HG02571 (cell line): ENCODE results near the gene ZFYVE16.
A peak's percentile ranks its signal among the peaks of the same experiment; 100 is the strongest.
"Not testable (repeated sequence)": the region's sequence is repeated elsewhere in the genome, so short reads cannot be mapped to it uniquely, and the experiment has no call there.

ENCODE experiments used
- ATAC-seq: cut with Tn5 transposase; IDR thresholded peaks from one replicate; pipeline ENCODE4 v1.9.1; 2021; ENCODE audit warnings: mild to moderate bottlenecking, moderate library complexity; ENCODE audit not compliant: unreplicated experiment

The ZFYVE16 gene

DNA sequence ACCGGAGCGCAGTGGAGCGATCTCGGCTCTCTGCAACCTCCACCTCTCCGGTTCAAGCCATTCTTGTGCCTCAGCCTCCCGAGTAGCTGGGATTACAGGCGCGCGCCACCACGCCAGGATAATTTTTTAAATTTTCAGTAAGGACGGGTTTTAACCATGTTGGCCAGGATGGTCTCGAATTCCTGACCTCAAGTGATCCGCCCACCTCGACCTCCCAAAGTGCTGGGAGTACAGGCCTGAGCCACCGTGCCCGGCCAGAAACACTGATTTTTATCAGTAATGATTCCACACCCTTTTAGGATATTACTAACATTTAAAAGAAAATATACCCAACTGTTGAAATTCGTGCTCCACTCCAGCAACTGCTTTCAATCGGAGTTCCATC, 79.6 kb downstream of the ZFYVE16 start:
- ATAC-seq: no peak

- ATAC-seq: peak; percentile 83
Observed at GRCh38 chr5:80487829-80488721, 80.2 kb downstream of the ZFYVE16 start, which contains the start of gene FAM151B. Gene FAM151B, plus strand, starts transcription at chr5:80488100. Its CDS starts 24 bp downstream, at chr5:80488124.

DNA sequence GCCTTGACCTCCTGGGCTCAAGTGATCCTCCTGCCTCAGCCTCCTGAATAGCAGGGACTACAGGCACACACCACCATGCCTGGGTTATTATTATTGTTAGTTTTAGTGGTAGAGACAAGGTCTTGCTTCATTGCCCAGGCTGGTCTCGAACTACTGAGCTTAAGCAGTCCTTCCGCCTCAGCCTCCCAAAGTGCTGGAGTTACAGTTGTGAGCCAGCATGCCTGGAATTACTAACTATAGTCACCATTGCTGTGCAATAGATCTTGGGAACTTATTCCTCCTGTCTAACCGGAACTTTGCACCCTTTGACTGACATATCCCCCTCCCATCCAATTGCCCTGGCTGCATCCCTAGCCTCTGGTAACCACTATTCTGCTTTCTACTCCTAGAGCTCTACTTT, 83.4 kb downstream of the ZFYVE16 start:
- ATAC-seq: no peak

- ATAC-seq: no peak
Observed at GRCh38 chr5:80492741-80493140, 84.9 kb downstream of the ZFYVE16 start.

GRCh38 chr5:80493443-80493842, 85.6 kb downstream of the ZFYVE16 start:
- not testable (repeated sequence) for ATAC-seq

DNA sequence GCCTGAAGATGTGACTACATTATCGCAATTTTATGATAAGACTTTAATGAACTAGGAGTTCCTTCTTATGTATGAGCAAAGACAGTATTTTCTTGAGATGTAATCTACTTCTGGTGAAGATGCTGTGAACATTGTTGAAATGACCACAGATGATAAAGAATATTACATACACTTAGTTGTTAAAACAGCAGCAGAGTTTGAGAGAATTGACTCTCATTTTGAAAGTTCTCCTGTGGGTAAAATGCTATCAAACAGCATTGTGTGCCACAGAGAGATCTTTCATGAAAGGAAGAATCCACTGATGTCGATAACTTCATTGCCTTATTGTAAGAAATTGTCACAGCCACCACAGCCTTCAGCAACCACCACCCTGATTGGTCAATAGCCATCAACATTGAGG, 88.0 kb downstream of the ZFYVE16 start:
- no peak for ATAC-seq

DNA sequence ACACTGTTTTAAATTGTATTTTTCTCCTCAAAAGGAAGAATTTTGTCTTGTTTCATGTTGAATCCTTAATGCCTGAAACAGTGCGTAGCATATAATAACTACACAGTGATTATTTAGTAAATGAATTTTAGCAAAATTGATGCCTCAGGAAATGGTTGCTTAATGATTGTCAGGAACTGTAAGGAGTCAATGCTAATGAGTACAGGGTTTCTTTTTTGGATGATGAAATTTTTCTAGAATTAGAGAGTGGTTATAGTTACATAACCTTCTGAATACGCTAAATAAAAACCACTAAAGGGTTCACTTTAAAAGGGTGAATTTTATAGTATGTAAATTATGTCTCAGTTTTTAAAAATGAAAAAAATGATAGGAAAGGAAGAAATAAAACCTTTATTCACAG, 94.9 kb downstream of the ZFYVE16 start:
- no peak for ATAC-seq

GRCh38 chr5:80503641-80504040, 95.8 kb downstream of the ZFYVE16 start:
- no peak for ATAC-seq

- ATAC-seq: no peak
Observed at GRCh38 chr5:80504833-80505232, 97.0 kb downstream of the ZFYVE16 start.

- no peak for ATAC-seq
Observed at GRCh38 chr5:80507663-80508062, 99.8 kb downstream of the ZFYVE16 start.

GRCh38 chr5:80508844-80509243, 101.0 kb downstream of the ZFYVE16 start:
- no peak for ATAC-seq

GRCh38 chr5:80509362-80509761, 101.5 kb downstream of the ZFYVE16 start:
- no peak for ATAC-seq

GRCh38 chr5:80516826-80517225, 109.0 kb downstream of the ZFYVE16 start:
- ATAC-seq: no peak
